OCI-LY3 (cell line): ENCODE data around the gene WIPF3.

Experiments used
- H2AFZ ChIP-seq: fragments of 200-600, 300-600 bp; shearing (Covaris generic); 2 replicates; pipeline ENCODE4 v1.6.0; 2014; ENCODE audit warnings: antibody characterized with exemption, low read depth, low read length
- H3K27ac ChIP-seq: fragments of 200-600, 300-600 bp; sonication (generic); 2 replicates; pipeline ENCODE4 v1.5.1; 2014; ENCODE audit warnings: mild to moderate bottlenecking, low read length, moderate library complexity, mixed read lengths
- H3K27me3 ChIP-seq: fragments of 200-600, 300-600 bp; sonication (generic); 2 replicates; pipeline ENCODE4 v1.6.1; 2014; ENCODE audit warnings: low read depth, low read length, mixed read lengths
- H3K36me3 ChIP-seq: fragments of 200-600, 300-600 bp; sonication (generic); replicated peaks from 2 replicates; pipeline ENCODE3; 2014; ENCODE audit warnings: low read depth, low read length, mixed read lengths
- H3K4me1 ChIP-seq: fragments of 300-600, 200-600 bp; sonication (generic); 2 replicates; pipeline ENCODE4 v1.6.1; 2014; ENCODE audit warnings: low read length, mixed read lengths
- H3K4me2 ChIP-seq: fragments of 200-600, 300-600 bp; sonication (generic); 2 replicates; pipeline ENCODE4 v1.6.1; 2014; ENCODE audit warnings: low read length, mixed read lengths
- H3K4me3 ChIP-seq: fragments of 300-600, 200-600 bp; sonication (generic); 2 replicates; pipeline ENCODE4 v1.5.1; 2014; ENCODE audit warnings: antibody characterized with exemption, mild to moderate bottlenecking, low read length, moderate library complexity
- H3K79me2 ChIP-seq: fragments of 300-600, 200-600 bp; shearing (Covaris generic); 2 replicates; pipeline ENCODE4 v1.6.1; 2014; ENCODE audit warnings: mild to moderate bottlenecking, low read length, mixed read lengths
- H3K9ac ChIP-seq: fragments of 300-600, 200-600 bp; shearing (Covaris generic); 2 replicates; pipeline ENCODE4 v1.6.0; 2014; ENCODE audit warnings: mild to moderate bottlenecking, low read length, moderate library complexity
- H3K9me3 ChIP-seq: fragments of 200-600, 300-600 bp; shearing (Covaris generic); 2 replicates; pipeline ENCODE4 v1.6.1; 2014; ENCODE audit warnings: low read length, mixed read lengths; ENCODE audit not compliant: insufficient read depth
- H4K20me1 ChIP-seq: fragments of 200-600, 300-600 bp; sonication (generic); 2 replicates; pipeline ENCODE4 v1.6.1; 2016; ENCODE audit warnings: low read length, mixed read lengths; ENCODE audit not compliant: insufficient read depth
- EZH2phosphoT487 ChIP-seq: fragments of 200-600 bp; shearing (Covaris generic); IDR thresholded peaks from 2 replicates; pipeline ENCODE4 v1.6.1; 2018; ENCODE audit warnings: antibody characterized with exemption, mixed run types, low read depth
- TF ChIP-seq, protein P1 (sequence below): fragments of 200-600, 300-600 bp; sonication (generic); IDR thresholded peaks from 2 replicates; pipeline ENCODE4 v1.5.1; 2014; ENCODE audit warnings: antibody characterized with exemption, low read length, low read depth

The WIPF3 gene, protein sequence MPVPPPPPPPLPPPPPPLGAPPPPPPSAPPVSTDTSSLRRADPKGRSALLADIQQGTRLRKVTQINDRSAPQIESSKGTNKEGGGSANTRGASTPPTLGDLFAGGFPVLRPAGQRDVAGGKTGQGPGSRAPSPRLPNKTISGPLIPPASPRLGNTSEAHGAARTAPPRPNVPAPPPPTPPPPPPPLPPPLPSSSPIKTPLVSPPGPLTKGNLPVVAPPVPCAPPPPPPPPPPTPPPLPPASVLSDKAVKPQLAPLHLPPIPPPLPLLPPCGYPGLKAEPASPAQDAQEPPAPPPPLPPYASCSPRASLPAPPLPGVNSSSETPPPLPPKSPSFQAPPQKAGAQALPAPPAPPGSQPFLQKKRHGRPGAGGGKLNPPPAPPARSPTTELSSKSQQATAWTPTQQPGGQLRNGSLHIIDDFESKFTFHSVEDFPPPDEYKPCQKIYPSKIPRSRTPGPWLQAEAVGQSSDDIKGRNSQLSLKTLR

DNA sequence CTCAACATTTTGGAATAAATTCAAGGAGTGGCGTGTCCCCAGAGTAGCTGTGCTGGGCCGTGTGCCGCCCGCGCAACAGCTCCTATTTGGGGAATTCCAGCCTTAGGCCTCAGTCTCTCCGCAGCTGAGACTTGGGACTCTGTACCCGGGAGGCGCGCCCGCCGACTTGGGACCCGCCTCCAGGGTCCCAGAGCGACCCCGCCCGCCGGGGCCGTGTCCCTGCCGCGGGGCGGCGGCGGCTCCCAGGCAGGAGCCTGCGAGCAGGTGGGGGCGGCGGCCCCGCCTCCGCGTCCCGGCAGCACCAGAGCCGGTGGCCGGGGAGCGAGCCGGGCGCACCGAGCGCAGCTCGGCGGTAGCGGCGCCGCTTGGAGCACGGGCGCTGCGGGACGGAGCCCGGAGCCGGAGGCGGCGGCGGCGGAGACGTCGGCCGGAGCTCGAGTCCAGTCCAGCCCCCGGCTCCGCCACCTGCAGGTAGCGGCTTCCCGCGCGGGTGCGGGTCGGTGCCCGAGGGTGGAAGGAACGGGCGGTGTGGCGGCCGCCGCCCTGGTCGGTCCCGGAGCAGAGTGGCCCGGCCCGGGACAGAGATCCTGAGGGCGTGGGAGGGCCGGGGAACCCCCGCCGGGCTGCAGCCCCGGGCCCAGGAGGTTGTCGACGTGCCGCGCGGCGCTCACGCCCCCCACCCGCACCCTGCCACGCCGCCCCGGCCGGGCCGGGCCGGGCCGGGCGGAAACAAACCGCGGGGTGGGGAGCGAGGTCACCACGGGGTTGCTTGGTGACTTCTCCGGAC is at the start of gene WIPF3:
Gene WIPF3, plus strand, starts transcription at position 301 of the 787 bp plus-strand sequence. CDS start 28,217 bp downstream, outside the sequence.
- peaks cover 5% of the 10 kb centered on the region; the same call in 1 of the 2 replicates for H3K27me3 ChIP-seq
- no peaks in the 10 kb centered on the region for H3K9me3 ChIP-seq
- H4K20me1 ChIP-seq: no peaks in the 10 kb centered on the region
- H3K36me3 ChIP-seq: no peaks in the 10 kb centered on the region
- no peak within 1 kb of the TSS for H3K27ac ChIP-seq
- H2AFZ ChIP-seq: no peak within 1 kb of the TSS
- no peak within 1 kb of the TSS for H3K4me2 ChIP-seq
- no peak within 1 kb of the TSS for H3K4me3 ChIP-seq
- no peaks in the 10 kb centered on the region for H3K79me2 ChIP-seq
- TF ChIP-seq, protein P1, sequence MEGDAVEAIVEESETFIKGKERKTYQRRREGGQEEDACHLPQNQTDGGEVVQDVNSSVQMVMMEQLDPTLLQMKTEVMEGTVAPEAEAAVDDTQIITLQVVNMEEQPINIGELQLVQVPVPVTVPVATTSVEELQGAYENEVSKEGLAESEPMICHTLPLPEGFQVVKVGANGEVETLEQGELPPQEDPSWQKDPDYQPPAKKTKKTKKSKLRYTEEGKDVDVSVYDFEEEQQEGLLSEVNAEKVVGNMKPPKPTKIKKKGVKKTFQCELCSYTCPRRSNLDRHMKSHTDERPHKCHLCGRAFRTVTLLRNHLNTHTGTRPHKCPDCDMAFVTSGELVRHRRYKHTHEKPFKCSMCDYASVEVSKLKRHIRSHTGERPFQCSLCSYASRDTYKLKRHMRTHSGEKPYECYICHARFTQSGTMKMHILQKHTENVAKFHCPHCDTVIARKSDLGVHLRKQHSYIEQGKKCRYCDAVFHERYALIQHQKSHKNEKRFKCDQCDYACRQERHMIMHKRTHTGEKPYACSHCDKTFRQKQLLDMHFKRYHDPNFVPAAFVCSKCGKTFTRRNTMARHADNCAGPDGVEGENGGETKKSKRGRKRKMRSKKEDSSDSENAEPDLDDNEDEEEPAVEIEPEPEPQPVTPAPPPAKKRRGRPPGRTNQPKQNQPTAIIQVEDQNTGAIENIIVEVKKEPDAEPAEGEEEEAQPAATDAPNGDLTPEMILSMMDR: no peak
- TF ChIP-seq EZH2phosphoT487: no peak
- H3K4me1 ChIP-seq: no peaks in the 10 kb centered on the region
- H3K9ac ChIP-seq: no peak within 1 kb of the TSS

DNA sequence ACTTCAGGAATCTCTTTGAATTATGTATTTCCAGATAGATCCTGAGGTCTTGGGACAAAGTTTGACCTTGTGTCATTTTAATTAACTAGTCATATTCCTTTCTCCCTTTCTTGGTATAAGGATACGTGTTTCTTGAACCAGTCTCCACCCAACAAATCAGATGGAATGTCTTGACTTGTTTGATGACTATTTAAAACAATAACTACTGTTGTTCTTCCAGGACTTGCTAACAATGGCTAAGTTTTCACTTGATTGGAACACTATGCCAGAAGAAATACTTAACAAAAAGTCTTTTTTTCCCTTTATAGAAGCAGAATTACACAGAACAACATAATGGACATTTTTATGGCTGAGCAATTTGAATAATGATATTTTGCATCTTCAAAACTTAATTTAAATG is 43.0 kb upstream of the WIPF3 start:
- Histone ChIP-seq H3K27me3 (peaks cover 12% of the 10 kb centered on the region), H3K4me1 (no peaks in the 10 kb centered on the region), H3K9me3 (no peaks in the 10 kb centered on the region), H3K36me3 (no peaks in the 10 kb centered on the region), H3K4me3 (no peak overlapping the region), H3K27ac (no peak overlapping the region), H2AFZ (no peak overlapping the region), H3K79me2 (no peaks in the 10 kb centered on the region), H4K20me1 (no peaks in the 10 kb centered on the region), H3K9ac (no peak overlapping the region), H3K4me2 (no peak overlapping the region)
- TF ChIP-seq, protein P1: no peak
- TF ChIP-seq EZH2phosphoT487: no peak

DNA sequence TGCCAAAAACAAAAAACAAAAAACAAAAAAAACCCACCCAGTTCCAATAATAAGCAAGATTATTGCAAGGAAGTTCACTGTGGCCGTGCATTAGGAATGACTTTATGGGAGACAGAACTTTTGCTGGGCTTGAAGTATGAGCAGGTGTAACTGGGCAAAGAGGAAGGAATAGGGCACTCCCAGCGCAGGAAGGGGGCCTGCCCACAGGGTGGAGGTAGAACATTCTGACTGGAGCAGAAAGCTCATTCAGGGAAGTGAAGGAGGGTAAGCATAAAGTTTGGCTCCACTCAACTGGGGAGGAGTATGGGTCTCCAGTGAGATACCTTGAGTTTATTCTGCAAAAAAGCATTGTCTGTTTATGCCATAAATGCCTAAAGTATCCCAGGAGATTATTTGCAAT is 42.1 kb upstream of the WIPF3 start:
- H3K4me3 ChIP-seq: no peak overlapping the region
- TF ChIP-seq EZH2phosphoT487: no peak
- TF ChIP-seq, protein P1: 0 out of 2 replicates have a peak, but pooled peaks have one; percentile 5
- H3K4me2 ChIP-seq: no peak overlapping the region
- H4K20me1 ChIP-seq: no peaks in the 10 kb centered on the region
- no peaks in the 10 kb centered on the region for H3K36me3 ChIP-seq
- H3K27me3 ChIP-seq: peaks cover 12% of the 10 kb centered on the region
- H3K79me2 ChIP-seq: no peaks in the 10 kb centered on the region
- H3K9me3 ChIP-seq: no peaks in the 10 kb centered on the region
- no peaks in the 10 kb centered on the region for H3K4me1 ChIP-seq
- no peak overlapping the region for H3K27ac ChIP-seq
- no peak overlapping the region for H2AFZ ChIP-seq
- no peak overlapping the region for H3K9ac ChIP-seq

DNA sequence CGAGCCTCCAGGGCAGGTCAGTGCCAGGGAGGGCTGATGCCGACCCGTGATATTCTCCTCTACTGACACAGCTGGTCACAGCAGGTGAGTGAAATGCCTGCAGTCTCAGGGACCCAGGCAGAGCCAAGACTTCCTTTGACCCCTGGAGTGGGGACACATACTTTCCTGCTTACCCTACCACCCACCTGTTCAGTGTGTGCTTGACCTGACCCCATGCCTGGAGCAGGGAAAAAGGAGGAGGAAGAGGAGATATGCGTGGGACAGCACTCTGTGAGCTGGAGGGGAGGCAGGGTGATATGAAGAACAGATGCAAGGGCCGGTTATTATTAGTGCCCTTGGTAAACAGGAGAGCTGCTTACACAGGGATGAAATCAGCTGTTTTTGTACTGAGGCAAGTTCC is 40.8 kb upstream of the WIPF3 start:
- no peak overlapping the region for H2AFZ ChIP-seq
- H3K9ac ChIP-seq: no peak overlapping the region
- no peak overlapping the region for H3K27ac ChIP-seq
- no peaks in the 10 kb centered on the region for H3K9me3 ChIP-seq
- peaks cover 12% of the 10 kb centered on the region for H3K27me3 ChIP-seq
- H3K4me1 ChIP-seq: no peaks in the 10 kb centered on the region
- no peak overlapping the region for H3K4me2 ChIP-seq
- no peaks in the 10 kb centered on the region for H3K36me3 ChIP-seq
- TF ChIP-seq, protein P1: no peak
- TF ChIP-seq EZH2phosphoT487: no peak
- H3K79me2 ChIP-seq: no peaks in the 10 kb centered on the region
- no peaks in the 10 kb centered on the region for H4K20me1 ChIP-seq
- no peak overlapping the region for H3K4me3 ChIP-seq
